OCI-LY7 (cell line): ENCODE measurements around the gene POLD3.

Experiments used
- CTCF ChIP-seq: fragments of 200-600 bp; sonication (generic); conservative IDR thresholded peaks from 2 replicates; pipeline ENCODE4 v1.5.1; 2014; ENCODE audit warnings: mild to moderate bottlenecking, antibody characterized with exemption, low read length, moderate library complexity, mixed read lengths
- EZH2phosphoT487 ChIP-seq: fragments of 200-600 bp; sonication (generic); IDR thresholded peaks from 2 replicates; pipeline ENCODE4 v1.6.1; 2018; ENCODE audit warnings: low read depth, borderline replicate concordance, mild to moderate bottlenecking, mixed run types, antibody characterized with exemption, low read length, moderate library complexity, mixed read lengths

GRCh38 chr11:74662487-74663103, 70.2 kb downstream of the POLD3 start:
- TF ChIP-seq CTCF (no peak), EZH2phosphoT487 (no peak)
